Testis (tissue), 2 donors: ENCODE results near the gene PI16.

ENCODE experiments used
- POLR2A ChIP-seq: fragments of 450-650 bp; IDR thresholded peaks from one replicate; pipeline ENCODE4 v1.6.1; 2017; ENCODE audit warnings: antibody characterized with exemption, mild to moderate bottlenecking, moderate library complexity
- TF ChIP-seq, protein P1 (sequence below), 3 experiments: fragments of 450-650 bp in 2 of 3; fragments of 200-600 bp in 1 of 3; sonication (generic) in 1 of 3; IDR thresholded peaks; one replicate each; pipeline ENCODE4 v1.5.1; 2016 to 2019; ENCODE audit warnings: antibody characterized with exemption in 3 of 3, mild to moderate bottlenecking in 2 of 3, moderate library complexity in 1 of 3

DNA sequence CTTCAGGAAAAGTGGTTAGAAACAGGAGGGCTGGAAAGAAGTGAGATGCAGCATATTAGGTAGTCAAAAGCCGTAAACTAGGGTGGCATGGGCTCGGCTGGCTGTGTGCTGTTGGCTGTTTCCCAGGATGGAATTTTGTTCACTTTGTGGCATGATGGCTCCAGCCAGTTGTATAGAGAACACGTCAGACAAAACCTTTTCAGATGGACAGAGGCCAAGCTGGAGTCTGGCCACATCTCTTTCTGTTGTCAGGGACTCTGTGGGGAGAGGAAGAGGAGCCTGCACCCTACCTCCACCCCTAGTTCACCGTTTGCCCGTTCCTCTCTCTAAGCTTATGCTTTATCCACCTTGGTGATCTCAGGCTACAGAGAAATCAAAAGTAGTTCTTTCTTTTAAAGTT lies 46.8 kb upstream of the PI16 start:
- TF ChIP-seq, protein P1, sequence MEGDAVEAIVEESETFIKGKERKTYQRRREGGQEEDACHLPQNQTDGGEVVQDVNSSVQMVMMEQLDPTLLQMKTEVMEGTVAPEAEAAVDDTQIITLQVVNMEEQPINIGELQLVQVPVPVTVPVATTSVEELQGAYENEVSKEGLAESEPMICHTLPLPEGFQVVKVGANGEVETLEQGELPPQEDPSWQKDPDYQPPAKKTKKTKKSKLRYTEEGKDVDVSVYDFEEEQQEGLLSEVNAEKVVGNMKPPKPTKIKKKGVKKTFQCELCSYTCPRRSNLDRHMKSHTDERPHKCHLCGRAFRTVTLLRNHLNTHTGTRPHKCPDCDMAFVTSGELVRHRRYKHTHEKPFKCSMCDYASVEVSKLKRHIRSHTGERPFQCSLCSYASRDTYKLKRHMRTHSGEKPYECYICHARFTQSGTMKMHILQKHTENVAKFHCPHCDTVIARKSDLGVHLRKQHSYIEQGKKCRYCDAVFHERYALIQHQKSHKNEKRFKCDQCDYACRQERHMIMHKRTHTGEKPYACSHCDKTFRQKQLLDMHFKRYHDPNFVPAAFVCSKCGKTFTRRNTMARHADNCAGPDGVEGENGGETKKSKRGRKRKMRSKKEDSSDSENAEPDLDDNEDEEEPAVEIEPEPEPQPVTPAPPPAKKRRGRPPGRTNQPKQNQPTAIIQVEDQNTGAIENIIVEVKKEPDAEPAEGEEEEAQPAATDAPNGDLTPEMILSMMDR (IDR thresholded peaks at IDR 0.05), result no peak
- no peak for TF ChIP-seq POLR2A
